K562 (cell line): ENCODE data around the gene TPCN1. TPM values are rescaled to one million over a fixed set of nuclear protein-coding genes. Genes with fewer than 3 reads are reported as not detected.

Experiments
- BRD9 ChIP-seq: fragments of 450-650 bp; IDR thresholded peaks from 2 replicates; pipeline ENCODE4 v1.6.1; 2018; ENCODE audit warnings: low read depth; ENCODE audit not compliant: partially characterized antibody
- CBX1 ChIP-seq: sonication (generic); IDR thresholded peaks from 2 replicates; pipeline ENCODE4 v1.6.1; 2016; ENCODE audit warnings: antibody characterized with exemption, low read depth, mild to moderate bottlenecking
- GTF2F1 ChIP-seq: IDR thresholded peaks from 2 replicates; pipeline ENCODE4 v1.6.1; 2011; ENCODE audit warnings: low read depth, low read length, improper control_type of control experiment
- MGA ChIP-seq: fragments of 450-650 bp; IDR thresholded peaks from 2 replicates; pipeline ENCODE4 v1.6.1; 2016; ENCODE audit warnings: mild to moderate bottlenecking, moderate library complexity
- polyA plus RNA-seq, 8 experiments: library from polyadenylated mRNA; depleted of rRNA in 4 of 8; stranded (reverse) in 5 of 8; unstranded in 3 of 8; fragments of >200 nt; fragmentation: Nextera tagmentation in 2 of 8; fragmentation: Illumina TruSeq in 1 of 8; extraction: Ambion mirVana in 2 of 8; extraction: Trizol in 1 of 8; gene quantifications; 2 replicates each; pipeline versions ENCODE4 v1.2.1 to v1.2.3, GENCODE V29; 2011 to 2014; ENCODE audit warnings: inconsistent platforms in 1 of 8, missing spikeins in 1 of 8
- total RNA-seq, 7 experiments: library from RNA; depleted of rRNA in 6 of 7; stranded (reverse); fragments of >200 nt in 6 of 7; fragmentation: Illumina TruSeq in 2 of 7; extraction: Trizol in 2 of 7; gene quantifications; 2 replicates each; pipeline versions ENCODE4 v1.2.1 to v1.2.3, GENCODE V29; 2011 to 2021; ENCODE audit warnings: low replicate concordance in 1 of 7
- TF ChIP-seq, protein P1 (sequence below): fragments of 450-650 bp; IDR thresholded peaks from 2 replicates; pipeline ENCODE4 v1.6.1; 2017; ENCODE audit warnings: antibody characterized with exemption, mild to moderate bottlenecking

TPCN1 gene
- total and polyA plus RNA-seq, 9 of the 15 experiments (the other 6 are each of a cell fraction or from before 2014, with no cell fraction given): 0.80 to 23.8 (median 7.4) TPM

- TF ChIP-seq, protein P1, sequence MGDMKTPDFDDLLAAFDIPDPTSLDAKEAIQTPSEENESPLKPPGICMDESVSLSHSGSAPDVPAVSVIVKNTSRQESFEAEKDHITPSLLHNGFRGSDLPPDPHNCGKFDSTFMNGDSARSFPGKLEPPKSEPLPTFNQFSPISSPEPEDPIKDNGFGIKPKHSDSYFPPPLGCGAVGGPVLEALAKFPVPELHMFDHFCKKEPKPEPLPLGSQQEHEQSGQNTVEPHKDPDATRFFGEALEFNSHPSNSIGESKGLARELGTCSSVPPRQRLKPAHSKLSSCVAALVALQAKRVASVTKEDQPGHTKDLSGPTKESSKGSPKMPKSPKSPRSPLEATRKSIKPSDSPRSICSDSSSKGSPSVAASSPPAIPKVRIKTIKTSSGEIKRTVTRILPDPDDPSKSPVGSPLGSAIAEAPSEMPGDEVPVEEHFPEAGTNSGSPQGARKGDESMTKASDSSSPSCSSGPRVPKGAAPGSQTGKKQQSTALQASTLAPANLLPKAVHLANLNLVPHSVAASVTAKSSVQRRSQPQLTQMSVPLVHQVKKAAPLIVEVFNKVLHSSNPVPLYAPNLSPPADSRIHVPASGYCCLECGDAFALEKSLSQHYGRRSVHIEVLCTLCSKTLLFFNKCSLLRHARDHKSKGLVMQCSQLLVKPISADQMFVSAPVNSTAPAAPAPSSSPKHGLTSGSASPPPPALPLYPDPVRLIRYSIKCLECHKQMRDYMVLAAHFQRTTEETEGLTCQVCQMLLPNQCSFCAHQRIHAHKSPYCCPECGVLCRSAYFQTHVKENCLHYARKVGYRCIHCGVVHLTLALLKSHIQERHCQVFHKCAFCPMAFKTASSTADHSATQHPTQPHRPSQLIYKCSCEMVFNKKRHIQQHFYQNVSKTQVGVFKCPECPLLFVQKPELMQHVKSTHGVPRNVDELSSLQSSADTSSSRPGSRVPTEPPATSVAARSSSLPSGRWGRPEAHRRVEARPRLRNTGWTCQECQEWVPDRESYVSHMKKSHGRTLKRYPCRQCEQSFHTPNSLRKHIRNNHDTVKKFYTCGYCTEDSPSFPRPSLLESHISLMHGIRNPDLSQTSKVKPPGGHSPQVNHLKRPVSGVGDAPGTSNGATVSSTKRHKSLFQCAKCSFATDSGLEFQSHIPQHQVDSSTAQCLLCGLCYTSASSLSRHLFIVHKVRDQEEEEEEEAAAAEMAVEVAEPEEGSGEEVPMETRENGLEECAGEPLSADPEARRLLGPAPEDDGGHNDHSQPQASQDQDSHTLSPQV: peak; percentile 18; the same call in 1 of the 2 replicates
- peak; percentile 21; the same call in 1 of the 2 replicates for TF ChIP-seq GTF2F1
- peak; percentile 72 for TF ChIP-seq BRD9
- TF ChIP-seq CBX1: peak; percentile 95
- TF ChIP-seq MGA: peak; percentile 90
These were observed 35.9 kb upstream of the TPCN1 start, which contains the start of the genes DDX54 and RITA1 (continued) for GRCh38 chr12:113185180-113186032.
